ENCODE results near the gene RASL11A.
"Not testable (repeated sequence)": the region's sequence is repeated elsewhere in the genome, so short reads cannot be mapped to it uniquely, and the experiment has no call there.

Gene RASL11A

GRCh38 chr13:27269114-27269665 lies 1.4 kb upstream of the RASL11A start:
- DNase-seq: no peak

- DNase-seq: no peak
These were observed 1.0 kb downstream of the RASL11A start for GRCh38 chr13:27271570-27272096.

GRCh38 chr13:27273658-27274425 lies 3.2 kb downstream of the RASL11A start:
- DNase-seq: no peak

- DNase-seq: no peak
These were observed 4.0 kb downstream of the RASL11A start for GRCh38 chr13:27274631-27275030.

- no peak for DNase-seq
These were observed 5.6 kb downstream of the RASL11A start for GRCh38 chr13:27276188-27276587.

- no peak for DNase-seq
These were observed 8.9 kb downstream of the RASL11A start for GRCh38 chr13:27279506-27279905.

- no peak for DNase-seq
These were observed 9.5 kb downstream of the RASL11A start for GRCh38 chr13:27280009-27280656.

GRCh38 chr13:27280841-27281240 lies 10.2 kb downstream of the RASL11A start:
- DNase-seq: no peak

GRCh38 chr13:27281420-27281819 lies 10.8 kb downstream of the RASL11A start:
- no peak for DNase-seq

GRCh38 chr13:27283906-27284493 lies 13.4 kb downstream of the RASL11A start:
- no peak for DNase-seq

- DNase-seq: no peak
These were observed 17.8 kb downstream of the RASL11A start for GRCh38 chr13:27288392-27288791.

GRCh38 chr13:27289011-27289665 lies 18.5 kb downstream of the RASL11A start:
- DNase-seq: no peak

- no peak for DNase-seq
These were observed 20.1 kb downstream of the RASL11A start for GRCh38 chr13:27290715-27291114.

GRCh38 chr13:27291967-27292366 lies 21.3 kb downstream of the RASL11A start:
- not testable (repeated sequence) for DNase-seq

GRCh38 chr13:27293076-27293691 lies 22.6 kb downstream of the RASL11A start:
- no peak for DNase-seq

- no peak for DNase-seq
These were observed 23.4 kb downstream of the RASL11A start for GRCh38 chr13:27293873-27294515.

- no peak for DNase-seq
These were observed 24.5 kb downstream of the RASL11A start for GRCh38 chr13:27295096-27295495.

GRCh38 chr13:27295660-27296059 lies 25.0 kb downstream of the RASL11A start:
- DNase-seq: no peak

GRCh38 chr13:27296496-27296895 lies 25.9 kb downstream of the RASL11A start:
- no peak for DNase-seq

- DNase-seq: no peak
These were observed 28.2 kb downstream of the RASL11A start for GRCh38 chr13:27298849-27299248.

- not testable (repeated sequence) for DNase-seq
These were observed 29.8 kb downstream of the RASL11A start for GRCh38 chr13:27300406-27300805.

All from activated T-cell treated with anti-CD3 and anti-CD28 coated beads, Interleukin-2, amount 50 U/mL, for 1 hour (primary cell).